ENCODE data around the gene ODR4. TPM values are rescaled to one million over a fixed set of nuclear protein-coding genes. Genes with fewer than 3 reads are reported as not detected.
A peak's percentile ranks its signal among the peaks of the same experiment; 100 is the strongest.

The ODR4 gene
- total and polyA plus RNA-seq, 4 donors: 8.7 to 25.8 (median 13.9) TPM

GRCh38 chr1:186403632-186404031 lies 28.0 kb downstream of the ODR4 start:
- Histone ChIP-seq H3K36me3 (ENCODE audit: control insufficient read depth in 4 of 4, insufficient read depth in 3 of 4, low read depth in 1 of 4, low read length in 3 of 4) (peaks cover 0 to 47% (median 22%) of the 10 kb centered on the region in 4 donors), H3K4me3 (ENCODE audit: low read depth in 1 of 3, low read length in 3 of 3) (no peak overlapping the region), H3K9me3 (ENCODE audit: control insufficient read depth in 4 of 4, low read length in 3 of 4) (no peaks in the 10 kb centered on the region), H3K9ac (ENCODE audit: low read depth in 1 of 2, low read length in 2 of 2) (no peak overlapping the region), H3K27ac (ENCODE audit: low read depth in 1 of 2, low read length in 2 of 2) (no peak overlapping the region), H3K4me1 (ENCODE audit: control insufficient read depth in 4 of 4, insufficient read depth in 4 of 4, low read length in 3 of 4) (no peaks in the 10 kb centered on the region), H3K27me3 (ENCODE audit: control insufficient read depth in 4 of 4, insufficient read depth in 4 of 4, low read length in 3 of 4) (no peaks in the 10 kb centered on the region)
- no peak for DNase-seq (ENCODE audit: low spot score)
- TF ChIP-seq GABPA (IDR thresholded peaks at IDR 0.05 in 1 of 2, conservative IDR thresholded peaks at IDR 0.05 in 1 of 2) (no peak), ATF3 (IDR thresholded peaks at IDR 0.05) (no peak), HNF4A (conservative IDR thresholded peaks at IDR 0.05) (no peak), FOXA1 (IDR thresholded peaks at IDR 0.05) (no peak), RAD21 (IDR thresholded peaks at IDR 0.05) (no peak), CTCF (IDR thresholded peaks at IDR 0.05; ENCODE audit: low read depth, low read length, missing input control) (no peak), YY1 (IDR thresholded peaks at IDR 0.05) (no peak), JUND (IDR thresholded peaks at IDR 0.05) (no peak), NR2F2 (IDR thresholded peaks at IDR 0.05) (no peak), RXRA (IDR thresholded peaks at IDR 0.05) (no peak), HNF4G (IDR thresholded peaks at IDR 0.05) (no peak)
- TF ChIP-seq, protein P1, sequence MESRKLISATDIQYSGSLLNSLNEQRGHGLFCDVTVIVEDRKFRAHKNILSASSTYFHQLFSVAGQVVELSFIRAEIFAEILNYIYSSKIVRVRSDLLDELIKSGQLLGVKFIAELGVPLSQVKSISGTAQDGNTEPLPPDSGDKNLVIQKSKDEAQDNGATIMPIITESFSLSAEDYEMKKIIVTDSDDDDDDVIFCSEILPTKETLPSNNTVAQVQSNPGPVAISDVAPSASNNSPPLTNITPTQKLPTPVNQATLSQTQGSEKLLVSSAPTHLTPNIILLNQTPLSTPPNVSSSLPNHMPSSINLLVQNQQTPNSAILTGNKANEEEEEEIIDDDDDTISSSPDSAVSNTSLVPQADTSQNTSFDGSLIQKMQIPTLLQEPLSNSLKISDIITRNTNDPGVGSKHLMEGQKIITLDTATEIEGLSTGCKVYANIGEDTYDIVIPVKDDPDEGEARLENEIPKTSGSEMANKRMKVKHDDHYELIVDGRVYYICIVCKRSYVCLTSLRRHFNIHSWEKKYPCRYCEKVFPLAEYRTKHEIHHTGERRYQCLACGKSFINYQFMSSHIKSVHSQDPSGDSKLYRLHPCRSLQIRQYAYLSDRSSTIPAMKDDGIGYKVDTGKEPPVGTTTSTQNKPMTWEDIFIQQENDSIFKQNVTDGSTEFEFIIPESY (IDR thresholded peaks at IDR 0.05): no peak
- TF ChIP-seq, protein P2, sequence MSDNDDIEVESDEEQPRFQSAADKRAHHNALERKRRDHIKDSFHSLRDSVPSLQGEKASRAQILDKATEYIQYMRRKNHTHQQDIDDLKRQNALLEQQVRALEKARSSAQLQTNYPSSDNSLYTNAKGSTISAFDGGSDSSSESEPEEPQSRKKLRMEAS (IDR thresholded peaks at IDR 0.05): no peak

DNA sequence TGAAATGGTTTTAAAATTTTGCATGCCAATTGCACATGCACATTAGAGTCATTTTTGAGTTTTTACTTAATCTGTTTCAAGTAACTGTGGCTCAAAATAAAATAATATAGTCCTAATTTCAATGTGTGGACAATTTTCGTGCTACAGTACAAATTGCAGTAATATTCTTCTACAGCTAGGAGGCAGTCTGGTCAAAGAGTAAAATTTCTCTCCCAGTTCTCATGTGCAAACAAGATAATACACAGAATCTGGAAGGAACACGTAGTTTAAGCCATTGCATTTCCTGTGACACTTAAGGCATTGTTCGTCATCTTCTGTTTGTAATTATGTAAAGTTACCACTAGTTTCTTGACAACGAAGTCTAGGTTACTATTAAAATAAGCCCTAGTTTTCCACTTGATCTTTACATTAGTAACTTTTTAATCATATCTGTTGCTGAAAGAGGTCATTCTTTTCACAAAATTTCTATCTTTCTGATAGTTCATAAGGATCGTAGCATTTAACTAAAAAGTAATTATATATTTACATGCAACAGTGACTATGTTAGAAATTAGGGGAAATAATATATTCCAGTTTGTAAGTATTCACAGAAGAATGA lies 28.9 kb downstream of the ODR4 start:
- peak in 1 of 2 donors; percentile 24 for TF ChIP-seq GABPA (IDR thresholded peaks at IDR 0.05 in 1 of 2, conservative IDR thresholded peaks at IDR 0.05 in 1 of 2)
- TF ChIP-seq, protein P2 (IDR thresholded peaks at IDR 0.05): no peak
- TF ChIP-seq RAD21 (IDR thresholded peaks at IDR 0.05): peak; percentile 72 to 79
- peak; percentile 56 for TF ChIP-seq CTCF (IDR thresholded peaks at IDR 0.05; ENCODE audit: low read depth, low read length, missing input control)
- no peak for TF ChIP-seq REST (IDR thresholded peaks at IDR 0.05)
- 64% methylated on average over 5 of the region's 5 CpGs for WGBS
- no peaks in the 10 kb centered on the region for H3K9me3 ChIP-seq (ENCODE audit: control insufficient read depth in 4 of 4, low read length in 3 of 4)
- H3K9ac ChIP-seq (ENCODE audit: low read depth in 1 of 2, low read length in 2 of 2): no peak overlapping the region
- no peak overlapping the region for H3K4me3 ChIP-seq (ENCODE audit: low read depth in 1 of 3, low read length in 3 of 3)
- no peaks in the 10 kb centered on the region for H3K4me1 ChIP-seq (ENCODE audit: control insufficient read depth in 4 of 4, insufficient read depth in 4 of 4, low read length in 3 of 4)
- DNase-seq (ENCODE audit: low spot score): no peak
- H3K27me3 ChIP-seq (ENCODE audit: control insufficient read depth in 4 of 4, insufficient read depth in 4 of 4, low read length in 3 of 4): no peaks in the 10 kb centered on the region
- H3K36me3 ChIP-seq (ENCODE audit: control insufficient read depth in 4 of 4, insufficient read depth in 3 of 4, low read depth in 1 of 4, low read length in 3 of 4): peaks cover 0 to 48% (median 20%) of the 10 kb centered on the region in 4 donors
- H3K27ac ChIP-seq (ENCODE audit: low read depth in 1 of 2, low read length in 2 of 2): no peak overlapping the region

Data from liver (tissue), 9 donors.